Activated CD4-positive, alpha-beta T cell treated with anti-CD3 and anti-CD28 coated beads for 36 hours (primary cell): ENCODE results near the gene FARP2. TPM values are rescaled to one million over a fixed set of nuclear protein-coding genes. Genes with fewer than 3 reads are reported as not detected.
A peak's percentile ranks its signal among the peaks of the same experiment; 100 is the strongest.
"Not testable (repeated sequence)": the region's sequence is repeated elsewhere in the genome, so short reads cannot be mapped to it uniquely, and the experiment has no call there.

ENCODE experiments used
- ATAC-seq: fragments of 200-7000 bp; cut with Tn5 transposase; one replicate; pipeline ENCODE4 v1.10.0; 2021; ENCODE audit warnings: mild to moderate bottlenecking, moderate library complexity
- CTCF ChIA-PET: fragments of 350-600 bp; sonication (Branson Sonifier 250); formaldehyde crosslinking; loops from one replicate; lab custom pipeline; 2021; ENCODE audit warnings: antibody characterized with exemption; lab: Charles Lee
- POLR2A ChIA-PET: fragments of 350-600 bp; sonication (Branson Sonifier 250); formaldehyde crosslinking; loops from one replicate; lab custom pipeline; 2021; ENCODE audit warnings: antibody characterized with exemption, inconsistent platforms; lab: Charles Lee
- DNase-seq: peaks from one replicate; pipeline ENCODE4 v3.0.0-alpha.2; 2020
- H3K27ac Mint-ChIP-seq: one replicate; pipeline ENCODE4 v1.8.0; 2021; ENCODE audit warnings: mixed read lengths
- H3K27me3 Mint-ChIP-seq: one replicate; pipeline ENCODE4 v1.8.0; 2021; ENCODE audit warnings: mixed read lengths
- H3K36me3 Mint-ChIP-seq: one replicate; pipeline ENCODE4 v1.8.0; 2021; ENCODE audit warnings: low read depth, mixed read lengths
- H3K4me1 Mint-ChIP-seq: one replicate; pipeline ENCODE4 v1.8.0; 2021; ENCODE audit warnings: mixed read lengths
- H3K4me3 Mint-ChIP-seq: one replicate; pipeline ENCODE4 v1.8.0; 2021; ENCODE audit warnings: mild to moderate bottlenecking, moderate library complexity, mixed read lengths
- H3K9me3 Mint-ChIP-seq: one replicate; pipeline ENCODE4 v1.8.0; 2021; ENCODE audit warnings: low read depth, mixed read lengths
- intact Hi-C, 2 experiments: fragments of 100-400 bp; cut with DNase I in 1 of 2; cut with micrococcal nuclease in 1 of 2; formaldehyde crosslinking; loops; one replicate each; pipeline versions ENCODE4 v1.14.2 to v1.15.1; 2022 to 2024; cut with DNase I, micrococcal nuclease
- total RNA-seq, 2 experiments: library from RNA; stranded (reverse); gene quantifications; one replicate each; pipeline ENCODE4 v1.2.3, GENCODE V29; 2021

Gene FARP2
- total RNA-seq, 2 experiments from 2014 or later = 29.0 to 30.7 TPM

DNA sequence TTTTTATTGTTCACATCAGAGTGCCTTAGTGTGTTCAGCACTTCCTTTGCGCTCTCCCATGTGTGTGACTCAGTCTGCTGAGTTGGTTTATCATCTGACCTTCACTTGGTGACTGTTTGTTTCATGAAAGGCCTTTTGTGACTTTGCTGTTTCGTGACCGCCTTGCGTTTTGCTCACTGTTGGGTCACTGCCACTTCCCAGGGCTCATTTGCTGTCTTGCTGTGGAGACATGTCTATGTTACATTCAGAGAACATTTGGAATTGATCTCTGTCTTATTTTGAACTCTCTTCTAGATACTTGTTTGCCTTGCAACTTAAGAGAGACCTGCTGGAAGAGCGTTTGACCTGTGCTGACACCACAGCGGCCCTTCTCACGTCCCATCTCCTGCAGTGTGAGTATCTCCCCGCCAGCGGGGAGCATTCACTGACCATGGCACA is 54.7 kb downstream of the FARP2 start:
- Mint-ChIP-seq H3K4me1 (peaks cover 5% of the 10 kb centered on the region), H3K36me3 (peaks cover 24% of the 10 kb centered on the region), H3K4me3 (no peak overlapping the region), H3K9me3 (no peaks in the 10 kb centered on the region), H3K27ac (no peak overlapping the region), H3K27me3 (no peaks in the 10 kb centered on the region)
- POLR2A ChIA-PET = no interaction called here
- DNase-seq (no peak), ATAC-seq (no peak)
- intact Hi-C loops = no loop called here
- CTCF ChIA-PET = interaction anchor here (0.6 kb wide), 1 partner anchor 284 kb away, joined by 3 read pairs; no protein-coding TSS in a partner anchor

DNA sequence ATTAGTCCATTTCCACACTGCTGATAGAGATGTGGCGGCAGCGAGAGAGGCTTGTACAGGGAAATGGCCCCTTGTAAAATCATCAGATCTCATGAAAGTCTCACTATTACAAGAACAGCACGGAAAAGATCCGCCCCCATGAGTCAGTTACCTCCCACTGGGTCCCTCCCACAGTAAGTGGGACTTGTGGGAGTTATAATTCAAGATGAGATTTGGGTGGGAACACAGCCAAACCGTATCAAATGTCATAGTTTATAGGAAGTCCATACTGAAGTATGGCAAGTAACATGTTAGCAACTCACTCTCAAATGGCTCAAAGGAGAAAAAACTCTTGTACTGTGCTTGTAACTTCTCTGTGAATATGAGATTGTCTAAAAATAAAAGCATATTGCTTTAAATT is 56.1 kb downstream of the FARP2 start:
- peak; percentile 22 for DNase-seq
- CTCF ChIA-PET = no interaction called here
- Mint-ChIP-seq H3K36me3 (peaks cover 31% of the 10 kb centered on the region), H3K4me1 (peaks cover 5% of the 10 kb centered on the region), H3K9me3 (no peaks in the 10 kb centered on the region), H3K27me3 (no peaks in the 10 kb centered on the region), H3K4me3 (no peak overlapping the region), H3K27ac (no peak overlapping the region)
- POLR2A ChIA-PET = no interaction called here
- peak; percentile 36 for ATAC-seq
- intact Hi-C loops = no loop called here

DNA sequence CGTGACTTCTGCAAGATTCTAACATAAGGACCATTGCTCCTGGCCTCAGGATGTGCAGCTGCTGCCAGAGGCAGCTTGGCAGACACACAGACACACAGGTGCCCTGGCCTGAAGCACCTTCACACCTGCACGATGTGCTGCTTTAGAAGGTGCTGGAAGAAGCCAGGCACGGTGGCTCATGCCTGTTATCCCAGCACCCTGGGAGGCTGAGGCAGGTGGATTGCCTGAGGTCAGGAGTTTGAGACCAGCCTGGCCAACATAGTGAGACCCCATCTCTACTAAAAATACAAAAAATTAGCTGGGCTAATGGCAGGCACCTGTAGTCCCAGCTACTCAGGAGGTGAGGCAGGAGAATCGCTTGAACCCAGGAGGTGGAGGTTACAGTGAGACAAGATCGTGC is 57.4 kb downstream of the FARP2 start:
- ATAC-seq, H3K27me3 Mint-ChIP-seq, DNase-seq, H3K4me3 Mint-ChIP-seq, intact Hi-C loops, POLR2A ChIA-PET, H3K4me1 Mint-ChIP-seq, H3K27ac Mint-ChIP-seq, H3K9me3 Mint-ChIP-seq: not testable (repeated sequence)
- H3K36me3 Mint-ChIP-seq = peaks cover 41% of the 10 kb centered on the region
- CTCF ChIA-PET = interaction anchor here (1.0 kb wide), 1 partner anchor 156 kb away, joined by 4 read pairs; no protein-coding TSS in a partner anchor

DNA sequence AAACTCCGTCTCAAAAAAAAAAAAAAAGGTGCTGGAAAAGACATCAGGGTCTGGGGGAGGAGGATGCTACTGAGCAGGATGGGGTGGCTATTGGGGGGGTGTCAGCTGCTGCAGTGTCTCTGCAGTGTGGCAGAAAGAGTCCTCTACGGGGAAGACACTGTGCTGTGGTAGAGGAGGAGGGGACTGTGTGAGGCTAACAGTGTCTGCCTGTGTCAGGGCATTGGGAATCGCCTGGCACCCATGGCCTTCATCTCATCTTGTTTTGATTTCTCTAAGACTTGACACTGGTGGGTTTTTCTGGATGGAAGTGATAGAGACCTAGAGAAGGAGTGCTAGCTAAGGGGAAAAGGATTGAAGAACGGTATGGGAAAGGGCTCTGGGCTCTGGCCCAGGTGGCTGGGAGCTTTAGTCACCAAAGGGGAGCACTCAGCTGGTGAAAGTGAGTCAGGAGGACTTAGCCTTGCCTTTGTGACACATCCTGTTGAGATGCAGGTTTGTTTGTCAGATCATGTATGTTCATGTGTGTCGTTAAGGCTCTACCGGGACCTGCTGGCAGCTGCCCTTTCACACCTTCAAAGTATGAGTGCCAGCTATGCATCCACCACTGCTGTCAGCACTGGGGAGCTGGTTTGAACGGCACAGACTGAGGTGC is 58.0 kb downstream of the FARP2 start:
- Mint-ChIP-seq H3K36me3 (peaks cover 45% of the 10 kb centered on the region), H3K27me3 (no peaks in the 10 kb centered on the region), H3K9me3 (no peaks in the 10 kb centered on the region), H3K27ac (no peak overlapping the region), H3K4me3 (no peak overlapping the region), H3K4me1 (peaks cover 5% of the 10 kb centered on the region)
- intact Hi-C loops = no loop called here
- POLR2A ChIA-PET = no interaction called here
- CTCF ChIA-PET = interaction anchor here (1.0 kb wide), 1 partner anchor 155 kb away, joined by 4 read pairs; no protein-coding TSS in a partner anchor
- ATAC-seq (no peak), DNase-seq (no peak)

DNA sequence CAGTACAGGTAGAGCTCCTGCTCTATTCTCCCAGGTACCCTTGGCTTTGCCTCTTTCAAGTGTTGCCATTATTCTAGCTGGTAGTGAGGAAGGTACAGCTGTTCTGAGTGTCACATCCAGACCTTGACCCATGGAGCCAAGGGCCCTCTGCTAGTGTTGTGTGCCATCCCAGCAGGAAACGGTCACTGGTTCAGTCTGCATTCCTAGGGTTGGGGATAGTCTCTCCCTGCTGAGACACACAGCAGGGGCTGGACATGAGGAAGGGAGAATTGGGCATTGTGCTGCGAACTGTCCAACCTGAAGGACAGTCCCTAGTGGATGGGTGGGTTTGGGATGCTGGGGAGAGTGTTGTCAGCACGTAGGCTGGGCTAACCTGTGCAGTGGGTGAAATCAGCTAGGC is 59.1 kb downstream of the FARP2 start:
- Mint-ChIP-seq H3K27ac (no peak overlapping the region), H3K27me3 (no peaks in the 10 kb centered on the region), H3K4me1 (peaks cover 5% of the 10 kb centered on the region), H3K4me3 (no peak overlapping the region), H3K36me3 (peaks cover 52% of the 10 kb centered on the region), H3K9me3 (no peaks in the 10 kb centered on the region)
- DNase-seq = no peak
- intact Hi-C loops = no loop called here
- ChIA-PET CTCF (interaction anchor here (0.7 to 1.2 kb wide), 2 partner anchors 33 to 501 kb away, joined by 3 to 4 read pairs; no protein-coding TSS in a partner anchor), POLR2A (no interaction called here)
- no peak for ATAC-seq

DNA sequence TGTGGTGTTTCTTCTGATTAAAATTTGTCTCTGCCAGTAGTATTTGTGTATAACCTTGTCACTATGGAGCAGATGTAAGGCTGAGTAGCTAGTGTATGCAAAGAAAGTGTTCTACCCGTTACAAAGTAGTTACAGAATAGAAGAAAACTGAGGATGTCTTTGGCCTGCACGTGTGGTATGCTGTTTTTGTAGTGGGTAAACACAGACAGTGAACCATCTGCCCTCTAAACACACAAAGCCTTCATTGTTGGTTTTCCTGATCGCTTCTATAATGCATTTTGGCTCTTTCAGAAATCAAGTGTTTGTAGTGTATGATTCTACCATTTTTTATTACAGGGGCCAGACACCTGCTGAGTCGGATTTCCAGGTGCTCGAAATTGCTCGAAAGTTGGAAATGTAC is 61.5 kb downstream of the FARP2 start:
- Mint-ChIP-seq H3K27ac (no peak overlapping the region), H3K4me1 (no peaks in the 10 kb centered on the region), H3K27me3 (no peaks in the 10 kb centered on the region), H3K4me3 (no peak overlapping the region), H3K36me3 (peaks cover 64% of the 10 kb centered on the region), H3K9me3 (peaks cover 5% of the 10 kb centered on the region)
- no peak for DNase-seq
- intact Hi-C loops = no loop called here
- CTCF ChIA-PET = no interaction called here
- POLR2A ChIA-PET = no interaction called here
- no peak for ATAC-seq

DNA sequence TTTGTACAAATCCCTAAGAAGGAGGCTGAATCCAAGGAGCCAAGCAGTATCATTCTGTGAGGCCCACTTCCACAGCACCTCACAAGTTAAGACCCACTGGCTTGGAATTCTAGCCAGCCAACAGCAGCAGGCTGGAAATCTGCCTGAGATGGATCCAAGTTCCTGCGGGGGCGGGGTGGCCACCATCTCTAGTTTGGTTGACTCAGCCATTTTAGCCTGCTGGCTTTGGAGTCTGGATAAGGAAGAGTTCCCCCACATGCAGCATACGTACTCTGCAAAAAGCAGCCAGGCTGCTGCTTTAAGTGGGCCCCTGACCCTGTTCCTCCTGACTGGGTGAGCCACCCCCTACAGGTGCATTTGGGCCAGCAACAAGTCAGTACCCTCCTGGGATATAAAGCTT is 65.2 kb downstream of the FARP2 start:
- H3K27ac Mint-ChIP-seq = no peak overlapping the region
- H3K4me3 Mint-ChIP-seq = no peak overlapping the region
- no peak for DNase-seq
- ChIA-PET POLR2A (no interaction called here), CTCF (no interaction called here)
- intact Hi-C loops = no loop called here
- ATAC-seq = no peak
- H3K4me1 Mint-ChIP-seq = no peaks in the 10 kb centered on the region
- peaks cover 63% of the 10 kb centered on the region for H3K36me3 Mint-ChIP-seq
- peaks cover 21% of the 10 kb centered on the region for H3K9me3 Mint-ChIP-seq
- no peaks in the 10 kb centered on the region for H3K27me3 Mint-ChIP-seq

DNA sequence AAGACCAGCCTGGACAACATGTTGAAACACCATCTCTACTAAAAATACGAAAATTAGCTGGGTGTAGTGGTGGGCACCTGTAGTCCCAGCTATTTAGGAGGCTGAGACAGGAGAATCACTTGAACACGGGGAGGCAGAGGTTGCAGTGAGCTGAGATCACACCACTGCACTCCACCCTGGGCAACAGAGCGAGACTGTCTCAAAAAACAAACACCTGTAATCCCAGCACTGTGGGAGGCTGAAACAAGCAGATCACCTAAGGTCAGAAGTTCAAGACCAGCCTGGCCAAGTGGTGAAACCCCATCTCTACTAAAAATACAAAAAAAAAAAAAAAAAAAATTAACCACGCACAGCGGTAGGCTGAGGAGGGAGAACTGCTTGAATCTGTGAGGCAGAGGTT is 65.9 kb downstream of the FARP2 start:
- H3K27ac Mint-ChIP-seq, DNase-seq, H3K4me3 Mint-ChIP-seq, H3K4me1 Mint-ChIP-seq, H3K27me3 Mint-ChIP-seq, CTCF ChIA-PET, intact Hi-C loops, ATAC-seq, POLR2A ChIA-PET: not testable (repeated sequence)
- Mint-ChIP-seq H3K36me3 (peaks cover 59% of the 10 kb centered on the region), H3K9me3 (peaks cover 21% of the 10 kb centered on the region)

DNA sequence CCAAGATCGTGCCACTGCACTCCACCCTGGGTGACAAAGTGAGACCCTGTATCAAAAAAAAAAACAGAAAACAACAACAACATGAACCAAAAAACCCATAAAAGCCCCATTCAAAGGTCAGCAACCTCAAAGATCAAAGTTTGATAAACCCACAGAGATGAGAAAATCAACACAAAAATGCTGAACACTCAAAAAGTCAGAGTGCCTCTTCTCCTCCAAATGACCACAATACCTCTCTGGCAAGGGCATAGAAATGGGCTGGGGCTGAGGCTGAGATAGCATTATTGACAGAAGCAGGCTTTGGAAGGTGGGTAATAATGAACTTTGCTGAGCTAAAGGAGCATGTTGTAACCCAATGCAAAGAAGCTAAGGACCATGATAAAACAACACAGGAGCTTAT is 66.3 kb downstream of the FARP2 start:
- H3K4me1 Mint-ChIP-seq = no peaks in the 10 kb centered on the region
- H3K36me3 Mint-ChIP-seq = peaks cover 59% of the 10 kb centered on the region
- no peaks in the 10 kb centered on the region for H3K27me3 Mint-ChIP-seq
- no peak for DNase-seq
- H3K4me3 Mint-ChIP-seq = no peak overlapping the region
- CTCF ChIA-PET = no interaction called here
- no peak for ATAC-seq
- peaks cover 21% of the 10 kb centered on the region for H3K9me3 Mint-ChIP-seq
- intact Hi-C loops = no loop called here
- H3K27ac Mint-ChIP-seq = no peak overlapping the region
- POLR2A ChIA-PET = no interaction called here

DNA sequence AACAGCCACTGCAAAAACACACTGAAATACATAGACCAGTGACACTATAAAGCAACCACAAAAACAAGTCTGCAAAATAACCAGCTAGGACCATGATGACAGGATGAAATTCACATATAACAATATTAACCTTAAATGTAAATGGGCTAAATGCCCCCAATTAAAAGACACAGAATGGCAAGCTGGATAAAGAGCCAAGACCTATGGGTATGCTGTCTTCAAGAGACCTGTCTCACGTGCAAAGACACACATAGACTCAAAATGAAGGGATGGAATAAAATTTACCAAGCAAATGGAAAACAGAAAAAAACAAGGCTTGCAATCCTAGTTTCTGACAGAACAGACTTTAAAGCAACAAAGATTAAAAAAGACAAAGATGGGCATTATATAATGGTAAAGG is 67.4 kb downstream of the FARP2 start:
- DNase-seq, intact Hi-C loops, ATAC-seq, POLR2A ChIA-PET, H3K27ac Mint-ChIP-seq, H3K27me3 Mint-ChIP-seq, H3K4me3 Mint-ChIP-seq, H3K4me1 Mint-ChIP-seq: not testable (repeated sequence)
- H3K36me3 Mint-ChIP-seq = peaks cover 49% of the 10 kb centered on the region
- CTCF ChIA-PET = interaction anchor here (1.4 kb wide), 1 partner anchor 32 kb away, joined by 3 read pairs; no protein-coding TSS in a partner anchor
- peaks cover 21% of the 10 kb centered on the region for H3K9me3 Mint-ChIP-seq

DNA sequence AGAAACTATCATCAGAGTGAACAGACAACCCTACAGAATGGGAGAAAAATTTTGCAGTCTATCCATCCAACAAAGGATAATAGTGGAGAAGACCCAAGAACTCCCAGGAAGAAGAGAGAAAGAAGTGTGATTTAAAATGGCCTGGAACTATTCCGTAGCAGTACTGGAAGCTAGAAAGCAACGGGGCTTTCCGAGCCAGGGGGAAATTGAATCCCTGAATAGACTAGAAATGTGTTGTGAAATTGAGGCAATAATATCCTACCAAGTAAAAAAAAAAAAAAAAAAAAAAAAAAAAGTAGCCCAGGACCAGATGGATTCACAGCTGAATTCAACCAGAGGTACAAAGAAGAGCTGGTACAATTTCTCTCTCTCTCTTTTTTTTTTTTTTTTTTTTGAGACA is 69.3 kb downstream of the FARP2 start:
- Mint-ChIP-seq H3K4me1 (no peaks in the 10 kb centered on the region), H3K9me3 (peaks cover 21% of the 10 kb centered on the region), H3K36me3 (peaks cover 53% of the 10 kb centered on the region), H3K4me3 (no peak overlapping the region), H3K27ac (no peak overlapping the region), H3K27me3 (no peaks in the 10 kb centered on the region)
- ATAC-seq (no peak), DNase-seq (no peak)
- CTCF ChIA-PET = no interaction called here
- intact Hi-C loops = no loop called here
- POLR2A ChIA-PET = interaction anchor here (0.7 kb wide), 1 partner anchor 427 kb away, joined by 3 read pairs; the partner anchor contains the start of gene SNED1

DNA sequence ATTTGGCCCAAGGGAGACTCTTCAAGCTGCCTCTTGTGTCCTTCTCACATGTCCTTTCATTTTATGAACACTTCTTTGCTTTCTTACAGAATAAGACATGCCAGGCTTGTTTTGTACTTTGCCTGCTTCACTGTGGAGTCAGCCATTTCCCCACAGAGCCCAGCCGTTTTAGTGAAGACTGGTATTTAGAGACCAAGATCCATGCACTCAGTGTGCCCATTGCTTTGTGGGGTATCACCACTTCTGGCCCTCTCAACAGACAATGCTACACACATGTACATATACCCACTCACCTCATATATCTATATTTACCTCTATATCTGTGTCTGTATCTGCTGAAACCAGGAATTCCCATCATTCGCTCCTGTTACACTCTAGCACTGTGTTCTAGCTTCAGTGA is 74.1 kb downstream of the FARP2 start:
- no peak for DNase-seq
- Mint-ChIP-seq H3K36me3 (peaks cover 37% of the 10 kb centered on the region), H3K9me3 (no peaks in the 10 kb centered on the region), H3K27ac (no peak overlapping the region), H3K4me3 (no peak overlapping the region), H3K27me3 (no peaks in the 10 kb centered on the region), H3K4me1 (no peaks in the 10 kb centered on the region)
- ChIA-PET POLR2A (no interaction called here), CTCF (no interaction called here)
- ATAC-seq = no peak
- intact Hi-C loops = no loop called here
